Transverse colon (tissue), 4 donors: ENCODE data around the gene TNFSF15.

Experiments used
- EP300 ChIP-seq: sonication (generic); formaldehyde crosslinking; IDR thresholded peaks from one replicate; pipeline ENCODE4 v1.6.1; 2017; ENCODE audit warnings: antibody characterized with exemption, low read depth
- POLR2A ChIP-seq: fragments of 450-650 bp; IDR thresholded peaks from one replicate; pipeline ENCODE4 v1.6.1; 2016; ENCODE audit warnings: antibody characterized with exemption, mild to moderate bottlenecking, moderate library complexity
- POLR2AphosphoS5 ChIP-seq, 3 donors: sonication (generic); formaldehyde crosslinking; IDR thresholded peaks; one replicate each; pipeline ENCODE4 v1.6.1; 2016; ENCODE audit warnings: antibody characterized with exemption in 3 of 3
- TF ChIP-seq, protein P1 (sequence below), 5 experiments: fragments of 200-600 bp in 3 of 5; fragments of 450-650 bp in 2 of 5; sonication (generic) in 3 of 5; IDR thresholded peaks; 1 replicate in 2 of 5; 2 replicates in 3 of 5; pipeline ENCODE4 v1.5.1; 2016 to 2017; ENCODE audit warnings: antibody characterized with exemption in 5 of 5, inconsistent platforms in 3 of 5, mild to moderate bottlenecking in 2 of 5, moderate library complexity in 1 of 5

DNA sequence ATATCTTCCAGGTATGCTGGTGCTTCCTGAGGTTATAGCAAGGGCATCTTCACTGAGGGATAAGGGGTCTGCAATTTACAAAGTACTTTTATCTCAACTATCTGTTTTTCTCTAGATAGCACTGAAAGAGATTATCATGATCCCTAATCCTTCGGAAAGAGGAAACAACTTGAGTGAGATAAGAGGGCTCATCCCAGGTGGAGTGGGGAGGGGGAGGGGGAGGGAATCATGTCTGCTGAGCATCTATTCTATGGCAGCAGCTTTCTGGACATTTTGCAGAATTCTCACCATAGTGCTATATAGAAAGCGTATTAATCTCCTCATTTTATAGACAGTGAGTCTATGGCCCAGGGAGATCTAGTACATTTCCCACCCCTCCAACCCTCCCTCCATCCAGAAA, 5.9 kb downstream of the TNFSF15 start:
- TF ChIP-seq, protein P1, sequence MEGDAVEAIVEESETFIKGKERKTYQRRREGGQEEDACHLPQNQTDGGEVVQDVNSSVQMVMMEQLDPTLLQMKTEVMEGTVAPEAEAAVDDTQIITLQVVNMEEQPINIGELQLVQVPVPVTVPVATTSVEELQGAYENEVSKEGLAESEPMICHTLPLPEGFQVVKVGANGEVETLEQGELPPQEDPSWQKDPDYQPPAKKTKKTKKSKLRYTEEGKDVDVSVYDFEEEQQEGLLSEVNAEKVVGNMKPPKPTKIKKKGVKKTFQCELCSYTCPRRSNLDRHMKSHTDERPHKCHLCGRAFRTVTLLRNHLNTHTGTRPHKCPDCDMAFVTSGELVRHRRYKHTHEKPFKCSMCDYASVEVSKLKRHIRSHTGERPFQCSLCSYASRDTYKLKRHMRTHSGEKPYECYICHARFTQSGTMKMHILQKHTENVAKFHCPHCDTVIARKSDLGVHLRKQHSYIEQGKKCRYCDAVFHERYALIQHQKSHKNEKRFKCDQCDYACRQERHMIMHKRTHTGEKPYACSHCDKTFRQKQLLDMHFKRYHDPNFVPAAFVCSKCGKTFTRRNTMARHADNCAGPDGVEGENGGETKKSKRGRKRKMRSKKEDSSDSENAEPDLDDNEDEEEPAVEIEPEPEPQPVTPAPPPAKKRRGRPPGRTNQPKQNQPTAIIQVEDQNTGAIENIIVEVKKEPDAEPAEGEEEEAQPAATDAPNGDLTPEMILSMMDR (IDR thresholded peaks at IDR 0.05): no peak
- TF ChIP-seq POLR2A (no peak), EP300 (no peak), POLR2AphosphoS5 (IDR thresholded peaks at IDR 0.05) (no peak)
